Measurements from ENCODE around the gene ZNF280C.

ZNF280C gene

GRCh38 chrX:130268449-130269170 is at the start of gene ZNF280C:
ZNF280C (minus strand) TSS chrX:130268899; CDS start chrX:130260449, 8,450 bp downstream.
- H3K4me3 ChIP-seq: peak within 1 kb of the TSS; percentile 81
- DNase-seq (ENCODE audit: low spot score): peak; percentile 87
- TF ChIP-seq CTCF (IDR thresholded peaks at IDR 0.05): no peak
- H3K27ac ChIP-seq: peak within 1 kb of the TSS; percentile 72 to 91

- TF ChIP-seq CTCF (IDR thresholded peaks at IDR 0.05): no peak
- no peak for DNase-seq (ENCODE audit: low spot score)
- no peak overlapping the region for H3K27ac ChIP-seq
- H3K4me3 ChIP-seq: no peak overlapping the region
These were observed 36.1 kb upstream of the ZNF280C start for GRCh38 chrX:130304587-130305368.

GRCh38 chrX:130301977-130302376 is 33.3 kb upstream of the ZNF280C start:
- no peak for TF ChIP-seq CTCF (IDR thresholded peaks at IDR 0.05)
- H3K27ac ChIP-seq: no peak overlapping the region
- H3K4me3 ChIP-seq: no peak overlapping the region
- DNase-seq (ENCODE audit: low spot score): no peak

GRCh38 chrX:130301405-130301804 is 32.7 kb upstream of the ZNF280C start:
- H3K27ac ChIP-seq: no peak overlapping the region
- no peak for DNase-seq (ENCODE audit: low spot score)
- TF ChIP-seq CTCF (IDR thresholded peaks at IDR 0.05): no peak
- no peak overlapping the region for H3K4me3 ChIP-seq

- DNase-seq (ENCODE audit: low spot score): no peak
- TF ChIP-seq CTCF (IDR thresholded peaks at IDR 0.05): no peak
- Histone ChIP-seq H3K27ac (no peak overlapping the region), H3K4me3 (no peak overlapping the region)
These were observed 31.2 kb upstream of the ZNF280C start for GRCh38 chrX:130300010-130300282.

- no peak for TF ChIP-seq CTCF (IDR thresholded peaks at IDR 0.05)
- DNase-seq (ENCODE audit: low spot score): no peak
- H3K4me3 ChIP-seq: no peak overlapping the region
- no peak overlapping the region for H3K27ac ChIP-seq
These were observed 30.7 kb upstream of the ZNF280C start for GRCh38 chrX:130299279-130300009.

All from coronary artery (tissue), 2 donors.